ENCODE results near the gene TMA7B. TPM values are rescaled to one million over a fixed set of nuclear protein-coding genes. Genes with fewer than 3 reads are reported as not detected.

The TMA7B gene
- total RNA-seq, 1 donor from 2014 or later: 0.52 TPM

GRCh38 chr22:39920134-39920743, 40.0 kb upstream of the TMA7B start:
- no peaks in the 10 kb centered on the region for H3K36me3 ChIP-seq (ENCODE audit: control insufficient read depth in 3 of 3, insufficient read depth in 3 of 3, low read length in 3 of 3)
- peaks cover 0 to 5% (median 0%) of the 10 kb centered on the region in 3 donors for H3K4me1 ChIP-seq (ENCODE audit: control insufficient read depth in 3 of 3, insufficient read depth in 3 of 3, low read length in 3 of 3)
- no peak overlapping the region for H3K4me3 ChIP-seq (ENCODE audit: low read length in 3 of 3)
- H3K27ac ChIP-seq (ENCODE audit: low read depth, low read length): no peak overlapping the region
- H3K9me3 ChIP-seq (ENCODE audit: control insufficient read depth in 3 of 3, low read length in 3 of 3): no peaks in the 10 kb centered on the region
- H3K27me3 ChIP-seq (ENCODE audit: control insufficient read depth in 3 of 3, insufficient read depth in 3 of 3, low read length in 3 of 3): peaks cover 13 to 27% (median 27%) of the 10 kb centered on the region in 3 donors
- no peak overlapping the region for H3K9ac ChIP-seq (ENCODE audit: low read depth in 1 of 3, low read length in 3 of 3)

DNA sequence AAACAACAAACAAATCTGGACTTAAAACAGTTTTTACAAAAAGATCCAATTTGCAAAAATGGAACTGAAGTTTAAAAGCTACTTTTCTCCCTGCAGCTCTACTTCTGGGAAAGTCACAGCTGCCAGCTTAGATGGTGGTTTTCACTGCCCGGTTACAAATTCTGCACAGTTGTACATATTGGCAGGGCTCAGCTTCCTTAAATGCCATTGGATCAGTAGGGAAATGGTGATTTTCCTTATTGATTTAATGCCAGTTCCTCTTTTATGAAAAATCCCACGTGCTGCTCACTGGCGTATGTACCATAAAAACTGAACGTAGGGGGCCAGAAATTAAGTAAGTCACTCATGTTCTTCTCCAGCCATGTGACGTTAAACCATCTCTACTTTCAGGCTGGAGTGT, 36.5 kb upstream of the TMA7B start:
- Histone ChIP-seq H3K9ac (ENCODE audit: low read depth in 1 of 3, low read length in 3 of 3) (no peak overlapping the region), H3K27ac (ENCODE audit: low read depth, low read length) (no peak overlapping the region), H3K4me1 (ENCODE audit: control insufficient read depth in 3 of 3, insufficient read depth in 3 of 3, low read length in 3 of 3) (no peaks in the 10 kb centered on the region), H3K9me3 (ENCODE audit: control insufficient read depth in 3 of 3, low read length in 3 of 3) (no peaks in the 10 kb centered on the region), H3K4me3 (ENCODE audit: low read length in 3 of 3) (no peak overlapping the region), H3K36me3 (ENCODE audit: control insufficient read depth in 3 of 3, insufficient read depth in 3 of 3, low read length in 3 of 3) (no peaks in the 10 kb centered on the region), H3K27me3 (ENCODE audit: control insufficient read depth in 3 of 3, insufficient read depth in 3 of 3, low read length in 3 of 3) (peaks cover 36 to 40% (median 37%) of the 10 kb centered on the region in 3 donors)

GRCh38 chr22:39924286-39924685, 35.9 kb upstream of the TMA7B start:
- H3K4me1 ChIP-seq (ENCODE audit: control insufficient read depth in 3 of 3, insufficient read depth in 3 of 3, low read length in 3 of 3): no peaks in the 10 kb centered on the region
- H3K9ac ChIP-seq (ENCODE audit: low read depth in 1 of 3, low read length in 3 of 3): no peak overlapping the region
- H3K27ac ChIP-seq (ENCODE audit: low read depth, low read length): no peak overlapping the region
- H3K4me3 ChIP-seq (ENCODE audit: low read length in 3 of 3): no peak overlapping the region
- H3K27me3 ChIP-seq (ENCODE audit: control insufficient read depth in 3 of 3, insufficient read depth in 3 of 3, low read length in 3 of 3): peaks cover 38 to 40% (median 40%) of the 10 kb centered on the region in 3 donors
- H3K9me3 ChIP-seq (ENCODE audit: control insufficient read depth in 3 of 3, low read length in 3 of 3): no peaks in the 10 kb centered on the region
- H3K36me3 ChIP-seq (ENCODE audit: control insufficient read depth in 3 of 3, insufficient read depth in 3 of 3, low read length in 3 of 3): no peaks in the 10 kb centered on the region

GRCh38 chr22:39925273-39925672, 34.9 kb upstream of the TMA7B start:
- Histone ChIP-seq H3K4me1 (ENCODE audit: control insufficient read depth in 3 of 3, insufficient read depth in 3 of 3, low read length in 3 of 3) (no peaks in the 10 kb centered on the region), H3K36me3 (ENCODE audit: control insufficient read depth in 3 of 3, insufficient read depth in 3 of 3, low read length in 3 of 3) (no peaks in the 10 kb centered on the region), H3K9me3 (ENCODE audit: control insufficient read depth in 3 of 3, low read length in 3 of 3) (no peaks in the 10 kb centered on the region), H3K27me3 (ENCODE audit: control insufficient read depth in 3 of 3, insufficient read depth in 3 of 3, low read length in 3 of 3) (peaks cover 37 to 45% (median 37%) of the 10 kb centered on the region in 3 donors), H3K4me3 (ENCODE audit: low read length in 3 of 3) (no peak overlapping the region), H3K9ac (ENCODE audit: low read depth in 1 of 3, low read length in 3 of 3) (no peak overlapping the region), H3K27ac (ENCODE audit: low read depth, low read length) (no peak overlapping the region)

- Histone ChIP-seq H3K27me3 (ENCODE audit: control insufficient read depth in 3 of 3, insufficient read depth in 3 of 3, low read length in 3 of 3) (peaks cover 35 to 49% (median 37%) of the 10 kb centered on the region in 3 donors), H3K4me3 (ENCODE audit: low read length in 3 of 3) (no peak overlapping the region), H3K9ac (ENCODE audit: low read depth in 1 of 3, low read length in 3 of 3) (no peak overlapping the region), H3K9me3 (ENCODE audit: control insufficient read depth in 3 of 3, low read length in 3 of 3) (no peaks in the 10 kb centered on the region), H3K36me3 (ENCODE audit: control insufficient read depth in 3 of 3, insufficient read depth in 3 of 3, low read length in 3 of 3) (no peaks in the 10 kb centered on the region), H3K27ac (ENCODE audit: low read depth, low read length) (no peak overlapping the region), H3K4me1 (ENCODE audit: control insufficient read depth in 3 of 3, insufficient read depth in 3 of 3, low read length in 3 of 3) (no peaks in the 10 kb centered on the region)
Measured at GRCh38 chr22:39925909-39926679, 34.1 kb upstream of the TMA7B start.

DNA sequence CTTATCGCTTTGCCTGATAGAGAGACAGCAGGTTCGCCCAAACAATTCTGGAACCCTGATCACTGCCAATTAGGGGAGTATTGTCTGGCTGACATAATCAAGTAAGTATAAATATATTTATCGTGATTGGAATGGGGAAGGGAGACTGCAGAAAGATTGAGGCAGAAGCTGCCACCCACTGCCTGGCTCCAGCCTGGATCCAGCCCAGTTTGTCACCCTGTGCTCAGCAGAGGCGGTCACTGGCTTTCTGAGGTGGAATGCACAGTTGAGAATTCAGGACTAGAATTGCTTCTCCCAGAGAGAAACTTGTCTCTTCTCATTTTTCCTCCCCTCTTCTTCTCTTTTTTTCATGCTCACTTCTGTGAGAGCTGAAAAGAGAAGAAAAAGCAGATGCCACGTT, 33.4 kb upstream of the TMA7B start:
- no peak overlapping the region for H3K27ac ChIP-seq (ENCODE audit: low read depth, low read length)

GRCh38 chr22:39927544-39927943, 32.7 kb upstream of the TMA7B start:
- Histone ChIP-seq H3K27ac (ENCODE audit: low read depth, low read length) (no peak overlapping the region), H3K27me3 (ENCODE audit: control insufficient read depth in 3 of 3, insufficient read depth in 3 of 3, low read length in 3 of 3) (peaks cover 35 to 50% (median 41%) of the 10 kb centered on the region in 3 donors), H3K4me3 (ENCODE audit: low read length in 3 of 3) (no peak overlapping the region)

More for the DNA sequence above, 33.4 kb upstream of the TMA7B start:
- H3K4me3 ChIP-seq (ENCODE audit: low read length in 3 of 3): no peak overlapping the region
- no peak overlapping the region for H3K9ac ChIP-seq (ENCODE audit: low read depth in 1 of 3, low read length in 3 of 3)
- H3K36me3 ChIP-seq (ENCODE audit: control insufficient read depth in 3 of 3, insufficient read depth in 3 of 3, low read length in 3 of 3): no peaks in the 10 kb centered on the region
- H3K27me3 ChIP-seq (ENCODE audit: control insufficient read depth in 3 of 3, insufficient read depth in 3 of 3, low read length in 3 of 3): peaks cover 37 to 49% (median 38%) of the 10 kb centered on the region in 3 donors
- H3K9me3 ChIP-seq (ENCODE audit: control insufficient read depth in 3 of 3, low read length in 3 of 3): no peaks in the 10 kb centered on the region
- no peaks in the 10 kb centered on the region for H3K4me1 ChIP-seq (ENCODE audit: control insufficient read depth in 3 of 3, insufficient read depth in 3 of 3, low read length in 3 of 3)

DNA sequence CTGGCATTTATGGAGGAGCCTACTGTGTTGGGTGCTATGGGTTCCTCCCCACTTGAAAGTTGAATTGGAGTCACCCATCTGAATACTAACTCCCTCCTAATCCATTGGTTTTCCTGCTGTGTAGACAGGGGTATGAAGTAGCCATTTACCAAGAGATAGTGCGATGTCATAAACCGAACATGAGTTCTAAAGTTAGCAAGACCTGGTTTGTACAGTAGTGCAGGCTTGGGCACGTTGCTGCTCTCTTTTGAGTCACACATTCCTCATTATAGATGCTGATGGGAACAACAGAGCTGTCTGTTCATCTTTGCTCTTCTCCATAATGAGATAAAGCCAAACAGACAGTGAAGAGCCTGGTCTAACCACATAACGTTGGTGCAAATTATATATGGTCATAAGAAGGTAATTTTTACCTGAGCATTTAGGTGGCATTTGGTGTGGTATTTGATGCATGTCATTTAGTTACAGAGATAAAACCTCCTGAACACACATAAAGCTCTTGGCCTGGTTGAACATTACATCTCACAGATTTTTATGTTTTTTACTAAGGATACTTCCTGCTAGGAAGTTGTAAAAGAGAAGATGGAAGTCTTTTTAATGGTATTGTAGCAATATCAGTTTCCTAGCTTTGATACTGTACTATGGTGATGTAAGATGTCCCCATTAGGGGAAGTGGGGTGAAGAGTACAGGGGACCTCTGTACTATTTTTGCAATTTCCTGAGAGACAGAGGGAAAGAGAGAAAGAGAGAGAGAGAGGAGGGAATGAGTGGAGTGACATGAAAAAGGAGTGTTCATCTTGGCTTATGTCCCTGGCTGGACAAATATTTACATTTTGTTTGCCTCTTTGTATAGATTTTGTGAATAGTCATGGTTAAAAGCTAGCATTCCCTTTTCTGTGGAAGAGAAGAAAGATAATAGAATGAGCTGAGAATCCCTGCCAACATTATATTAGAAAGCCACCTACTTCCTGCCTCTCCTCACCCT, 31.4 kb upstream of the TMA7B start:
- Histone ChIP-seq H3K9ac (ENCODE audit: low read depth in 1 of 3, low read length in 3 of 3) (no peak overlapping the region), H3K27ac (ENCODE audit: low read depth, low read length) (no peak overlapping the region), H3K4me3 (ENCODE audit: low read length in 3 of 3) (no peak overlapping the region), H3K27me3 (ENCODE audit: control insufficient read depth in 3 of 3, insufficient read depth in 3 of 3, low read length in 3 of 3) (peaks cover 36 to 53% (median 40%) of the 10 kb centered on the region in 3 donors), H3K4me1 (ENCODE audit: control insufficient read depth in 3 of 3, insufficient read depth in 3 of 3, low read length in 3 of 3) (no peaks in the 10 kb centered on the region), H3K9me3 (ENCODE audit: control insufficient read depth in 3 of 3, low read length in 3 of 3) (no peaks in the 10 kb centered on the region), H3K36me3 (ENCODE audit: control insufficient read depth in 3 of 3, insufficient read depth in 3 of 3, low read length in 3 of 3) (no peaks in the 10 kb centered on the region)

More at GRCh38 chr22:39927544-39927943, 32.7 kb upstream of the TMA7B start:
- Histone ChIP-seq H3K9me3 (ENCODE audit: control insufficient read depth in 3 of 3, low read length in 3 of 3) (no peaks in the 10 kb centered on the region), H3K36me3 (ENCODE audit: control insufficient read depth in 3 of 3, insufficient read depth in 3 of 3, low read length in 3 of 3) (no peaks in the 10 kb centered on the region), H3K9ac (ENCODE audit: low read depth in 1 of 3, low read length in 3 of 3) (no peak overlapping the region), H3K4me1 (ENCODE audit: control insufficient read depth in 3 of 3, insufficient read depth in 3 of 3, low read length in 3 of 3) (no peaks in the 10 kb centered on the region)

DNA sequence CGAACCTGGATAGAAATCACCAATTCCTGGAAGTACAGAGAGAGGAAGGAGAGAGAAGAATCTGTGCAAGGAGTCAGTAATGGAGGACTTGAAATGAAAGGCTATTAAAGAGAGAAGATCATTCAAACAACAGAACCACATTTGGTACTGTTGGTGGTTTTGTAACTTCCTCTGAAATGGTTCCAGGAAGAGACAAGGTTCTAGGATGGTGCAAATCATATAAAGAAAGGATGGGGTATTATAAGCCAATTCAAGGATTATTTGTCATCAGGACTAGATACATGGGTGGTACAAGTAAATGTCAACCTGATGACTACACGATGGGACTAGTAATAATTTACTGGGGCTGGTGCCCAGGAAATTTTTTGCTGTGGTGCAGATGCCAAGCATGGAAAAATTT, 28.9 kb upstream of the TMA7B start:
- no peaks in the 10 kb centered on the region for H3K36me3 ChIP-seq (ENCODE audit: control insufficient read depth in 3 of 3, insufficient read depth in 3 of 3, low read length in 3 of 3)

More for the DNA sequence above, 28.9 kb upstream of the TMA7B start:
- H3K9ac ChIP-seq (ENCODE audit: low read depth in 1 of 3, low read length in 3 of 3): no peak overlapping the region
- H3K4me3 ChIP-seq (ENCODE audit: low read length in 3 of 3): no peak overlapping the region
- peaks cover 19 to 38% (median 25%) of the 10 kb centered on the region in 3 donors for H3K27me3 ChIP-seq (ENCODE audit: control insufficient read depth in 3 of 3, insufficient read depth in 3 of 3, low read length in 3 of 3)
- no peaks in the 10 kb centered on the region for H3K9me3 ChIP-seq (ENCODE audit: control insufficient read depth in 3 of 3, low read length in 3 of 3)
- H3K4me1 ChIP-seq (ENCODE audit: control insufficient read depth in 3 of 3, insufficient read depth in 3 of 3, low read length in 3 of 3): no peaks in the 10 kb centered on the region
- H3K27ac ChIP-seq (ENCODE audit: low read depth, low read length): no peak overlapping the region
